A549 (cell line): ENCODE measurements around the gene CXorf65. TPM values are rescaled to one million over a fixed set of nuclear protein-coding genes. Genes with fewer than 3 reads are reported as not detected.

Experiments used
- ATAC-seq, 2 experiments: fragments of 200-7000 bp in 1 of 2; fragments of >200 bp in 1 of 2; cut with Nextera tagmentation in 1 of 2; cut with Tn5 transposase in 1 of 2; 3 replicates each; pipeline versions ENCODE4 v1.8.0 to v1.9.1; 2018 to 2020; ENCODE audit warnings: mild to moderate bottlenecking in 1 of 2, moderate library complexity in 1 of 2
- CTCF ChIA-PET: fragments of 300-600 bp; sonication (Branson Sonifier 250); formaldehyde crosslinking; extraction: SDS; loops from one replicate; lab custom pipeline; 2021; ENCODE audit warnings: antibody characterized with exemption, inconsistent platforms; lab: Yijun Ruan, JAX
- POLR2A ChIA-PET: fragments of 350-600 bp; formaldehyde crosslinking; extraction: SDS; loops from one replicate; lab custom pipeline; 2021; ENCODE audit warnings: antibody characterized with exemption, inconsistent platforms; lab: Yijun Ruan, JAX
- DNase-seq, 2 experiments: peaks; one replicate each; pipeline versions ENCODE4 v3.0.0 to v3.0.0-alpha.2; 2011 to 2016; ENCODE audit warnings: low read depth in 1 of 2, low spot score in 1 of 2
- FAIRE-seq: peaks from 2 replicates; lab custom pipeline; 2011; peaks lifted over from hg19 to GRCh38; lab: Jason Lieb, UNC
- H3K27ac ChIP-seq, 2 experiments: fragments of >200 bp; sonication (Bioruptor Twin); formaldehyde crosslinking; 3 replicates each; pipeline ENCODE4 v1.5.1; 2016 to 2017
- H3K4me1 ChIP-seq: fragments of >200 bp; sonication (Bioruptor Twin); formaldehyde crosslinking; 3 replicates; pipeline ENCODE4 v1.6.1; 2016
- H3K4me2 ChIP-seq: fragments of >200 bp; sonication (Bioruptor Twin); formaldehyde crosslinking; 3 replicates; pipeline ENCODE4 v1.6.1; 2016
- H3K4me3 ChIP-seq: fragments of >200 bp; sonication (Bioruptor Twin); formaldehyde crosslinking; 3 replicates; pipeline ENCODE4 v1.5.1; 2016
- H3K9me3 ChIP-seq: fragments of >200 bp; sonication (Bioruptor Twin); formaldehyde crosslinking; 3 replicates; pipeline ENCODE4 v1.6.1; 2016
- BHLHE40 ChIP-seq: IDR thresholded peaks from 2 replicates; pipeline ENCODE4 v1.6.1; 2012; ENCODE audit warnings: low read depth, low read length, inconsistent platforms
- CBX8 ChIP-seq: fragments of 200-600 bp; sonication (generic); IDR thresholded peaks from 2 replicates; pipeline ENCODE4 v1.6.1; 2016
- CHD4 ChIP-seq: fragments of 200-600 bp; sonication (generic); IDR thresholded peaks from 2 replicates; pipeline ENCODE4 v1.6.1; 2016; ENCODE audit warnings: antibody characterized with exemption, mild to moderate bottlenecking, borderline replicate concordance
- ELK1 ChIP-seq: fragments of 150-350 bp; IDR thresholded peaks from 2 replicates; pipeline ENCODE4 v1.6.1; 2014; ENCODE audit warnings: low read depth, mild to moderate bottlenecking, low read length
- FOSL2 ChIP-seq, 2 experiments: fragments of 450-650 bp in 1 of 2; fragments of >200 bp in 1 of 2; sonication (Bioruptor Twin) in 1 of 2; formaldehyde crosslinking; IDR thresholded peaks; 2 replicates each; pipeline versions ENCODE4 v1.5.0 to v1.6.1; 2016 to 2020; ENCODE audit warnings: mild to moderate bottlenecking in 1 of 2, moderate library complexity in 1 of 2
- FOXS1 ChIP-seq: fragments of 250-450 bp; sonication (Bioruptor Pico); IDR thresholded peaks from 2 replicates; pipeline ENCODE4 v1.5.0; 2020; ENCODE audit warnings: mild to moderate bottlenecking, moderate library complexity
- HMGXB4 ChIP-seq: fragments of 250-450 bp; sonication (Bioruptor Pico); IDR thresholded peaks from 2 replicates; pipeline ENCODE4 v1.5.0; 2021; ENCODE audit warnings: mild to moderate bottlenecking, moderate library complexity, borderline replicate concordance
- HOXB13 ChIP-seq: fragments of 250-450 bp; sonication (Bioruptor Pico); IDR thresholded peaks from 2 replicates; pipeline ENCODE4 v1.5.0; 2020; ENCODE audit warnings: low read depth, mild to moderate bottlenecking, moderate library complexity
- JUN ChIP-seq, 2 experiments: fragments of >200 bp; sonication (Bioruptor Twin); formaldehyde crosslinking; IDR thresholded peaks; 2 replicates in 1 of 2; 3 replicates in 1 of 2; pipeline ENCODE4 v1.6.1; 2016 to 2017
- MAFK ChIP-seq: fragments of 450-650 bp; IDR thresholded peaks from 2 replicates; pipeline ENCODE4 v1.6.1; 2014; ENCODE audit not compliant: partially characterized antibody
- MYC ChIP-seq: IDR thresholded peaks from 2 replicates; pipeline ENCODE4 v1.6.1; 2012; ENCODE audit warnings: mild to moderate bottlenecking, inconsistent platforms, low read length, improper control_type of control experiment, borderline replicate concordance
- NFE2L2 ChIP-seq: fragments of 150-350 bp; conservative IDR thresholded peaks from 2 replicates; pipeline ENCODE4 v1.6.1; 2014; ENCODE audit warnings: low read length
- PBX3 ChIP-seq: IDR thresholded peaks from 2 replicates; pipeline ENCODE4 v1.6.1; 2012
- PHF8 ChIP-seq: fragments of 200-600 bp; sonication (generic); IDR thresholded peaks from 2 replicates; pipeline ENCODE4 v1.6.1; 2016; ENCODE audit warnings: low read depth, mild to moderate bottlenecking, antibody characterized with exemption, moderate library complexity, borderline replicate concordance
- TFCP2L1 ChIP-seq: fragments of 250-450 bp; sonication (Bioruptor Pico); IDR thresholded peaks from 2 replicates; pipeline ENCODE4 v1.5.0; 2021; ENCODE audit warnings: mild to moderate bottlenecking
- TP53 ChIP-seq: fragments of 250-450 bp; sonication (Bioruptor Pico); IDR thresholded peaks from 2 replicates; pipeline ENCODE4 v1.5.0; 2021; ENCODE audit warnings: mild to moderate bottlenecking, moderate library complexity
- USF2 ChIP-seq: fragments of 450-650 bp; IDR thresholded peaks from 2 replicates; pipeline ENCODE4 v1.6.1; 2014; ENCODE audit warnings: antibody characterized with exemption
- ZC3H11A ChIP-seq: fragments of 450-650 bp; IDR thresholded peaks from 2 replicates; pipeline ENCODE4 v1.6.1; 2014; ENCODE audit warnings: antibody characterized with exemption, mild to moderate bottlenecking
- ZFP36 ChIP-seq: fragments of 450-650 bp; IDR thresholded peaks from 2 replicates; pipeline ENCODE4 v1.6.1; 2014; ENCODE audit warnings: borderline replicate concordance; ENCODE audit not compliant: partially characterized antibody
- WGBS: methylation state at CpG from one replicate; pipeline ENCODE4 v1.1.6; 2017; ENCODE audit errors: missing lambda C conversion rate; 5-methylcytosine and 5-hydroxymethylcytosine counted together
- polyA plus RNA-seq, 4 experiments: library from polyadenylated mRNA; depleted of rRNA in 3 of 4; stranded (reverse); fragments of >200 nt; fragmentation: RNase III in 1 of 4; extraction: RNeasy Plus Mini Kit Qiagen cat#74134 plus additional on column Dnase treatment in 1 of 4; gene quantifications; 2 replicates in 3 of 4; 3 replicates in 1 of 4; pipeline ENCODE4 v1.2.3, GENCODE V29; 2011 to 2017

The CXorf65 gene
- polyA plus RNA-seq, 2 of the 4 experiments (the other 2 are of a cell fraction): not detected

GRCh38 chrX:71103110-71103983 is 3.2 kb downstream of the CXorf65 start:
- DNase-seq (no peak), ATAC-seq (no peak), FAIRE-seq (no peak)
- ChIA-PET POLR2A (interaction anchor here (0.6 kb wide), 1 partner anchor 32 kb away, joined by 3 read pairs; no protein-coding TSS in a partner anchor), CTCF (interaction anchor here (1.0 kb wide), 2 partner anchors 24 to 26 kb away, joined by 3 to 4 read pairs; no protein-coding TSS in a partner anchor)
- Histone ChIP-seq H3K27ac (no peak overlapping the region), H3K9me3 (no peaks in the 10 kb centered on the region), H3K4me3 (no peak overlapping the region), H3K4me2 (no peak overlapping the region), H3K4me1 (no peaks in the 10 kb centered on the region)
- TF ChIP-seq NFE2L2: no peak
- no peak for TF ChIP-seq ELK1
- no peak for TF ChIP-seq BHLHE40
- no peak for TF ChIP-seq JUN (IDR thresholded peaks at IDR 0.05)
- no peak for TF ChIP-seq TFCP2L1 (CRISPR knock-in tag)
- TF ChIP-seq PHF8: no peak
- TF ChIP-seq CBX8: no peak
- no peak for TF ChIP-seq MYC
- TF ChIP-seq FOXS1 (CRISPR knock-in tag): no peak
- TF ChIP-seq ZC3H11A: no peak
- TF ChIP-seq USF2: no peak
- 76% methylated on average over 8 of the region's 10 CpGs for WGBS

- no peaks in the 10 kb centered on the region for H3K4me1 ChIP-seq
- TF ChIP-seq ZFP36 (no peak), HOXB13 (CRISPR knock-in tag) (no peak), MAFK (no peak), NFE2L2 (no peak), FOSL2 (IDR thresholded peaks at IDR 0.05) (no peak), FOSL2 (CRISPR knock-in tag; IDR thresholded peaks at IDR 0.05) (no peak), TP53 (CRISPR knock-in tag) (no peak), CHD4 (no peak), PHF8 (no peak), HMGXB4 (CRISPR knock-in tag) (no peak), PBX3 (no peak)
- ATAC-seq: no peak
- no peak for FAIRE-seq
- no peak overlapping the region for H3K4me2 ChIP-seq
- no peaks in the 10 kb centered on the region for H3K9me3 ChIP-seq
- ChIA-PET CTCF (interaction anchor here (0.8 to 1.0 kb wide), 3 partner anchors 25 to 27 kb away, joined by 3 to 4 read pairs (median 3); no protein-coding TSS in a partner anchor), POLR2A (no interaction called here)
- no peak for DNase-seq
- 41% methylated on average over 3 of the region's 3 CpGs for WGBS
- H3K27ac ChIP-seq: no peak overlapping the region
- H3K4me3 ChIP-seq: no peak overlapping the region
Measured at GRCh38 chrX:71102292-71102691, 4.2 kb downstream of the CXorf65 start.
